H1 (cell line): ENCODE results near the gene BSND. TPM values are rescaled to one million over a fixed set of nuclear protein-coding genes. Genes with fewer than 3 reads are reported as not detected.

Experiments
- ASH2L ChIP-seq: fragments of 200-600, 300-600 bp; sonication (generic); IDR thresholded peaks from one replicate; pipeline ENCODE4 v1.7.1; 2017; ENCODE audit warnings: low read length
- CHD1 ChIP-seq: IDR thresholded peaks from 2 replicates; pipeline ENCODE4 v1.6.1; 2012; ENCODE audit warnings: low read depth, low read length, improper control_type of control experiment
- RFX5 ChIP-seq: IDR thresholded peaks from 2 replicates; pipeline ENCODE4 v1.6.1; 2011; ENCODE audit warnings: low read depth, low read length, improper control_type of control experiment, borderline replicate concordance
- polyA plus RNA-seq, 7 experiments: library from polyadenylated mRNA; depleted of rRNA in 3 of 7; stranded (reverse) in 5 of 7; unstranded in 2 of 7; fragments of >200 nt in 5 of 7; fragments of 200-250 nt in 2 of 7; gene quantifications; 1 replicate in 5 of 7; 2 replicates in 1 of 7; 4 replicates in 1 of 7; pipeline versions ENCODE4 v1.2.1 to v1.2.3, GENCODE V29; 2011 to 2013; ENCODE audit warnings: missing spikeins in 2 of 7, mixed read lengths in 2 of 7
- total RNA-seq: library from RNA; stranded (reverse); fragmentation: NEBNext Ultra II Directional; extraction: Animal tissue kit (Norgen Biotek cat#: 25700); gene quantifications from 2 replicates; pipeline ENCODE4 v1.2.1, GENCODE V29; 2021

Gene BSND
- total and polyA plus RNA-seq, 2 of the 8 experiments (the other 6 are each of a cell fraction or from before 2014, with no cell fraction given), result 0.43 to 0.68 TPM

DNA sequence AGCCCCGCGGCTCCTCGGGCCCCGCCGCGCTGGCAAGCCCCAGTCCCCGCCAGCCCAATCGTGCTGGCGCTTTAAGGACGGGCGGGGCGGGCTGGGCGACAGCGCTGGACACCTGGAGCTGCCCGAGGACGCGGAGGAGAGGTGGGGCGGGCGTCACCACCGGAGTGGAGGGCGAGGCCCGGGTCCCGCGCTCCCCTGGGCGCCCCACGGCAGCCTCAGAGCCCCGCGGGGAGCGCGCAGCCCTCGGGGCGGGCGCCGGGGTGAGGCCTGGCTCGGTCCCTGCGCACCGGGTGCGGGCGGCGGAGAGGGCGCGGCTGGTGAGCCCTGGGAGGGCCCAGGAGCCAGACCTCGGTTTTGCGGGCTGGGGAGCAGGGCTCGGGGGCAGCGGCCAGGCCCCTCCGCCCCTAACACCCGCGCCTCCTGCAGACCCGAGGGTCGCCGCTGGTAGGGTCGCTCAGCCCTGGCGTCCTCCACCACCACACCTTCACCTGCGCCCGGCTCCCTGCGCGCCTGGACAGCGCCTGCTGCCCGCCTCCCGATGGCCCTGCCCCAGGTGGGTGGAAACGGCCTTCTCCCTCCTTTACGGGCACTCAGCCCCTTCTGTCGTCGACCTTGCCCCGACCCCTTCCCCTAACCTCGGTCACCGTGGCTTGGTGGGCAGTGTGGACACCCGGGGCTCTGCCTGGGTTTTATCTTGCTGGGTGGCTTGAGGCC lies 18.0 kb upstream of the BSND start, which contains the start of gene TMEM61 (continued):
- no peak for TF ChIP-seq CHD1
- no peak for TF ChIP-seq RFX5
- no peak for TF ChIP-seq ASH2L
